GM04504 (cell line): ENCODE measurements around the gene LAMTOR2.
A peak's percentile ranks its signal among the peaks of the same experiment; 100 is the strongest.
"Not testable (repeated sequence)": the region's sequence is repeated elsewhere in the genome, so short reads cannot be mapped to it uniquely, and the experiment has no call there.

Source experiments
- DNase-seq: peaks from one replicate; pipeline ENCODE4 v3.0.0-alpha.2; 2012; ENCODE audit warnings: low read depth

The LAMTOR2 gene

DNA sequence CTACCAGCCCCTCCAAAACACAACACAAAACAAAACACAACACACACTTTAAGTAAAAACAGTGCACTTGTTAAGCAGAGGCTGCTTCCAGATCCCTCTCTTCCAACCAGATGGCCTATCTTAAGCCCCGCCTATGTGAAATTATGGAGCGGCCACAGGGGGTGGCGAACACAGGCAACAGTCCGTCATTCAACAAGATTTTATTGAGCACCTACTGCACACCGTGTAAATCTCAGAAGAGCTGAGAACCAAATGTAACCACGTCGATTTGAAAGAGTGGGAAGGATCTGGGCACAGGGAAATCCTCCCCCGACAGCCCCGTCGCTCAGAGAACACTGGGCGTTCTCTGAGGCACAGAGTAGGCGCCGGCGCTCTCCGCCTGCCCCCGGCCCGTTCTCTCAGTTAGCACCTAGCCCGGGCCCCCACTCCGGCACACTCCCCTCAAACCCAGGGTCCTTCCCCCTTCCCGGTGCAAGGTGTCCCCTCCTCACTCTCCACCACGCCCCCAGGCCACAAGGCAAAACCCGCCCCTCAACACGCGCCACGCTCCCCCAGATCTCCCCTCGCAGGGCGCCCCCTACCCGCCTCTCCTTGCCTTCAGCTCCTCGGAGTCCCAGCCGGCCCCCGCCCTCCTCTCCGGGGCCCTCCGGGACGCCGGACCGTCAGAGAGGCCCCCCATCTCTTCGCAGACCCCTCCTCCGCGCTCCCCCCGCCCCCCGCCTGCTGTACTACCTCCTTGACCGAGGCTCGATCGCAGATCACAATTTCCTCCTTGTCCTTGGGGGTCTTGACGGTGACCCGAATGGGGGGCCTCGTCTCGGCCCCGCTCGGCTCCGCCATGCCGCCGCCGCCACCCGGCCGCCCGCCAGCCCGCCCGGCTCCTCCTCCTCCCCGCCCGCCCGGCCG lies 1.5 kb upstream of the LAMTOR2 start:
- no peak for DNase-seq

DNA sequence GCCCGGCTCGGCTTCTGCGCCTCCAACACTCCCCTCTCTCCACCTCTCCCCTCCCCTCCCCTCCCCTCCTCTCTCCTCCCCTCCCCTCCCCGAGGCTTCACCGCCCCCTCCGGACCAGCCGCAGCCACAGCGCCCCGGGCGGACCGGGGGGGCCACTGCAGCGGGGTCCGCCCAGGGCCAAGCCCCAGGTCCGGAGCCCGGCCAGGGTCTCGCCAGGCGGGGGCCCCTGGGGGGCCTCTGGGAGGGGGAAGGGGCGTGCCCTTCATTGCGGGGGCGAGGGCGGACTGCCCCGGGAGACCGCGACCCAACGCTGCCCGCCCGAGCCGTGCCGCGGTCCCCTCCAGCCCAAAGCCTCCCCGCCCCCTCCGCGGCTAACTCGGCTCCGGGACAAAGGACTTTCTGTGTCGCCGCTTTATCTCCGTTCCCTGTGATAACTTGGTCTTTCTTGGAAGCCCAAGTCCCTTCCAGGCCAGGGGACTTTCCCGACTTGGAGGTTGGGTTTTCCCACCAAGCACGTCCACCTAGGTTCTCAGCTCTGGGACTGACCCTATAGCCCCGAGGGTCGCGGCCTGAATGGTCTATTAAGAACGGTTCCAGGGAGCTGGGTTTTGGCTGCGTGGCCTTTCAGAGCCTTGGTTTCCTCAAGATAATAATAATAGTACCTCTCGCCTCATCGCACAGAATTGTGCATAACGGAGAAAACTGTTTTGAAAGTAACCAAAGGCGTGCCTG lies 648 bp upstream of the LAMTOR2 start, which contains the start of gene UBQLN4:
UBQLN4 (minus strand) TSS at position 31 of the 732 bp plus-strand sequence. CDS start 97 bp downstream, outside the sequence.
- DNase-seq, result peak; percentile 72

DNA sequence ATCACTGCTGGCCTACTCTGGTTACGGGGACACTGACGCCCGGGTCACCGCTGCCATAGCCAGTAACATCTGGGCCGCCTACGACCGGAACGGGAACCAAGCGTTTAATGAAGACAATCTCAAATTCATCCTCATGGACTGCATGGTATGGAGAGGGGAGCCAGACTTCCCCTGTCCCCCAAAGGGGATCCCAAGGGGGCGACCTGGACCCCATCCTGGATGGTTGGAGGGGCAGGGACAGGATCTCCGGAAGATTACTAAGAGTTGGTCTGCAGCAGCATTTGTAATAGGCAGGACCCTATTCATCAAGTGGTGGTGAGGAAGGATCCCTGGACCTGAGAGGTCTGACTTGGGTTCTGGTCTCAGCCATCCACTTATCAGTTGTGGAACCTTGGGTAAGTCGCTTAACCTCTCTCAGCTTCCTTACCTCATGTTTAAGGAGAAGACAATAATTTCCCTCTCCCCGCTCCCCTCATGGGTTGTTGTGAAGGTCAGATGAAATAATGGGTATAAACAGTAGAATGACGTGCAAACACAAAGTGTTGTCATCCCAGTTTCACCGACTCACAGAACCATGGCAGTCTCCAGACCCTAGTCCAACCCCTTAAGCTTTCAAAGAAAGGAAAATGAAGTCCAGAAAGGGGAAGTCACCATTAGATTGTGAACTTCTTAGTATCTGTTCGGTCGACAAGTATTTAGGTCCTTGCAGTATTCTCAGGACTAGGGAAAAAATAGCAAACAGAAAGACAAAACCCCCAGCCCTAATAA lies 883 bp downstream of the LAMTOR2 start:
- DNase-seq, result no peak

DNA sequence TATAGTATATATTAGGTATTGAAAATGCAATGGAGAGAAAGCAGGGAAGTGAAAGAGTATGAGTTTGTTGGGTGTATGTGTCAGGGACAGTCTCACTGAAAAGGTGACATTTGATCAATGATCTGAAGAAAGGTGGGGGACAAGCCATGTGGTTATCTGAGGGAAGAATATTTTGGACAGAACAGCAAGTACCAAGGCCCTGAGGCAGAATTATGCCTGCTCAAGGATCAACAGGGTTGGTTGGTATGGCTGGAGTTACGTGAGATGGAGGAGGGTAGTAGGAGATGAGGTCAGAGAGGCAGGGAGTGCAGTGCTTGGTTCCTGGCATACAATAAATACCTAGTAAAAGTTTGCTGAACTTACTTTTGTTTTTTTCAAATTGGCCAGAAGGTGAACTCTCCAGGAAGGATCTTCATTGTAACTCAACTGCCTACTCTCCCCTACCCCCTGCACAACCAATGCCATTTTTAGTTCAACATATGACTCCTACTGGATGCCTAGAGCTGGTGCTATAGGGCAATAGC lies 1.8 kb downstream of the LAMTOR2 start:
- DNase-seq, result no peak

DNA sequence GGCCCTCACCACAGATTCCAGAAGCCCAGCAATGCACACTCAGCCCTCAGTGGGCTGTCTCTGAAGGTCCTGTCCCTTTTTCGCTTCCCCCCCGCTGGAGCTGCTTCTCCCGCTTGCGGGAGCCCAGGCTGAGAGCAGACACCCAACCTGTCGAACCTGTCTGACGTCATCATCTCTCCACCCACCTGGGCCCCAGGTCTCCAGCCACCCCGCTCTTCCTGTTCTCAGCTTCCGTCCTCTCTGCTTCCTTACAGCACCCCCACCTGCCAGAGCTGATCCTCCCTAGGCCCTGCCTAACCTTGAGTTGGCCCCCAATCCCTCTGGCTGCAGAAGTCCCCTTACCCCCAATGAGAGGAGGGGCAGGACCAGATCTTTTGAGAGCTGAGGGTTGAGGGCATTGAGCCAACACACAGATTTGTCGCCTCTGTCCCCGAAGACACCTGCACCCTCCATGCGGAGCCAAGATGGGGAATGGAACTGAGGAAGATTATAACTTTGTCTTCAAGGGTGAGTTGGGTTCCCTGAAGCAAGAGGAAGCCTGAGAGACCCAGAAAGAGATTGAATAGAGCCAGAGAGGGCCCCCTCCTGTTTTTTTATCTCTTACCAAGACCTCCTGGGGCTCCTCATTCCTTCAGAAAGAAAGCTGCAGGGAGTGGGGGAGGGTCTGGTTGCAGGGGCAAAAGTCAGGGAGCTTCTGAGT lies 6.5 kb downstream of the LAMTOR2 start, which contains the start of gene RAB25:
RAB25 (plus strand) TSS at position 224 of the 700 bp plus-strand sequence; CDS start at position 465, 241 bp downstream.
- DNase-seq, result no peak

DNA sequence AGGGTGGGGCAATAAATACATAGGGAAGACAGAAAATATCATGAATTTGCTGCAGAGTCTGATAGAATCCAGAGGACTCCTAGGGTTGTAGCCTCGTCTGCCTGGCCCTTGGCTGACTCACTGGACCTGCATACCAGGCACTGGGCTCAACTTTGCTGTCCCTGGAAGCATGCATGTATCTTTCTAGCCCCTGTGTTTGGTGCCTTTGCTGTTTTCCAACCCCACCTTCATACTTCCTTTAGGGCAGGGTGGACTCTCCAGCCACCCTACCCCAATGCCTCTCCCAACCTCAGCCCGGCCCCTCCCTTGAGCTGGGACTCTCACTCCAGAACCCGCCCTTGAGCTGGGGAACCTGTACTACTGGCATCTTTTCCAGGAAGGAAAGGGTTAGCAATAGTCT lies 7.6 kb downstream of the LAMTOR2 start:
- DNase-seq, result no peak

DNA sequence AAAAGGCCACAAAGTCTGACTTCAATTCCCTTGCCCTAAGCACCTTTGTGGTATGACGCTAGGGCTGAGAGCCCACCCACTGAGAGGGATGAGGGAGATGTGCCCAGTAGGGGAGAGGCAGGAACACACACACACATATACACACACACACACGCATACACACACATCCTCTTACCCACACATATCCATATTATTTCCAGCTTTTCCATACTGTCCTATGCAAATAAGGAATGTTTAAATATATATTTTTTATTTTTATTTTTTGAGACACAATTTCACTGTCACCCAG lies 9.4 kb downstream of the LAMTOR2 start:
- no peak for DNase-seq

DNA sequence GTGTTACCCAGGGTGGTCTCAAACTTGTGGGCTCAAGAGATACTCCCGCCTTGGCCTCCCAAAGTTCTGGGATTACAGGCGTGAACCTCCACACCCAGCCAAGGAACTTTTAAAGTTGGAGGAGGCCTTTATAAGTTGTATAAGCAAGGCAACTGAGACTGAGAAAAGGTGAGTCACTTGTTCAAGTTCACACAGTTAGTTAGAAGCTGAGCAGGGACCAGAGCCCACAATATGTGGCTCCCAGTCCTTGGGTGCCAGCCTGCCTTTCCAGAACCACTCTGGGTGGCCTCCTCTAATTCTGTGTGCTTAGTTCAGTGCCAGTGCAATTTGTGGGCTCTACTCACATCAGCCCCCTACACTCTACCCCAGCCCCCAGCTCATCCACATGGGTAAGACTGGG lies 10.0 kb downstream of the LAMTOR2 start:
- no peak for DNase-seq

DNA sequence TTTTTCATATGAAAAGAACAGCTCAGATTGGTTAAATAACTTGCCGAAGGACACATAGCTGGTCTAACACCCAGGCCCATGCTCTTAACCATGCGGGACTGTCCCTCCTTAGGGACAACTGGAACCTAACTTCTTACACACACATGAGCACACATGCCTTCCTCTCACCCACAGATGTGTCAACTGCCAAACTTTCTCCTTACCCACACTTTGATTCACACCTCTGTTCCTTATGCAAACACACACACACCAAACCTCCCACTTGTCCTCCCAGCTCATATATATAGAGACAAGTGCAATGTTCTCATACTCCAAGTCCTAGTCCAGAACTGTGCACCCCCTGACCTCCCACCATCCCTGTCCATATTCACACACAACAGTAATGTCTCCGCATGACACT lies 10.6 kb downstream of the LAMTOR2 start:
- no peak for DNase-seq

DNA sequence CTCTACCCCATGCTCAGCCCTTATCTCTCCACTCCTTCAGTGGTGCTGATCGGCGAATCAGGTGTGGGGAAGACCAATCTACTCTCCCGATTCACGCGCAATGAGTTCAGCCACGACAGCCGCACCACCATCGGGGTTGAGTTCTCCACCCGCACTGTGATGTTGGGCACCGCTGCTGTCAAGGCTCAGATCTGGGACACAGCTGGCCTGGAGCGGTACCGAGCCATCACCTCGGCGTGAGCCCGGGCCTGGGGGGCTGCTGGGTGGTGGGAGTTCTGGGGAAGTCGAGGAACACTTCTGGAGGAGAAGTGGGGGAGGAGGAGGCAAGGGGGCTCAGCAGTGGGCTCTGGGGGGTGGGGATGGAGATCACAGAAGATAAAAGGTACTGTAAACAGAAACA lies 11.3 kb downstream of the LAMTOR2 start:
- DNase-seq, result no peak

DNA sequence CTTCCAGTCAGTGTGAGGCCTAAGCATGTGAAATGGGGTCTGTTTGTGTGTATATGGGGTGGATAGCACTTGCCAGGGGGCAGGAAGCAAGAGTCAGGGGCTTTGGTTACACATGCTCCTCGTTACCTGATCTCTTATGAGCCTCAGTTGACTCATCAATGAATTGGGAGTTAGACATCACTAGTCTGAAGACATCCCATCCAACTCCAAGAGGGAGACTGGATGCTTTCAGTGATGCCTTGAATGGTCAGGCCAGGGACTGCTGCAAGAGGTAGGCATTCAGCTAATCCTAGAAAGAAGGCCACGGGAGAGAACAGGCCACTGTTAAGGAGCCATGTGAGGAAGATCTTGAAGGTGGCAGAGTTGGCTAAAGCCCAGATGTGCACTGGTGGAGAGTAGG lies 12.7 kb downstream of the LAMTOR2 start:
- DNase-seq, result no peak

DNA sequence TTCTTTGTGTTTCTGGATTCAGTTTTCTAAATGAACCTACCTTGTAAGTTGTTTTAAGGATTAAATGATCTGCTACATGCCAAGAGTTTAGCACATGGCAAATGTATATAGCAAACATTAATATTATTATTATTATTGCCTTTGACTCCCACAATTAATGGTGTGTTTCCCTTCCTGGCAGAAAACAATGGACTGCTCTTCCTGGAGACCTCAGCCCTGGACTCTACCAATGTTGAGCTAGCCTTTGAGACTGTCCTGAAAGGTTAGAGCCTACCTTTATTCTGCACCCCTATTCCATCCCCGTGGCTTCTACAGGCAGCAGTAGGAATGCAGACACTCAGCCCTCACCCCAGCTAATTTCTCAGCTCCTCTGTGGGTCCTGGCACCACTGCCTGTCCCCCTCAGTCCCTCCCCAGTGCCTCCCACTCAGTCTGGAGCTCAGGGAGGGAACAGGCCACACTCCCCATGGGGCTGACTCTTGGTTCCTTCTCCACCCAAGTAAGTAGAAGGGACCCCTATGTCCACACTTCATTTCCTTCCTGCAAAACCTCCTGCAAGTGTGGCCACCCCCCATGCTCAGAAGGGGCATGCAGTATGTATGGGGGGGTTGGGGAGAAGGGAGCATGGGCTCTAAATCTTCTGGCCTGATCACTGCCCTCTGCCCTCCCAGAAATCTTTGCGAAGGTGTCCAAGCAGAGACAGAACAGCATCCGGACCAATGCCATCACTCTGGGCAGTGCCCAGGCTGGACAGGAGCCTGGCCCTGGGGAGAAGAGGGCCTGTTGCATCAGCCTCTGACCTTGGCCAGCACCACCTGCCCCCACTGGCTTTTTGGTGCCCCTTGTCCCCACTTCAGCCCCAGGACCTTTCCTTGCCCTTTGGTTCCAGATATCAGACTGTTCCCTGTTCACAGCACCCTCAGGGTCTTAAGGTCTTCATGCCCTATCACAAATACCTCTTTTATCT lies 15.2 kb downstream of the LAMTOR2 start:
- no peak for DNase-seq

DNA sequence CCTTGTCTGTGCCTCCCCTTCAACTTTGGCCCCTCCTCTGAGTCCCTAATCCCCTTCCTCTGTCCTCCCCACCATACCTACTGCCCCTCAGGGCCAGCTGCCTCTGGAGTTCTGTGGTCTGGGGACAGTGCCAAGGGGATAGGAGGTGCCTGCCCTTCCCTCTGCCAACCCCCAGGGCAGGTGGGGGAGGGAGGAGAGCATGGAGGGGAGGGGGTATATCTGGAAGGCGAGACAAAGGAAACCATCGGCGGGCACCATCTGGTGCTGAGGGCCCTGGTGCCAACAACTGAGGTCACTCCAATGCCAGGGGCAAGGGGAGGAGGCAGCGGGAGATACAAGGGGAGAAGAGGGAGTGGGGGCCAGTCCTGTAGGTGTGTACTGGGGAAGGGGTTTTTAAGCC lies 16.0 kb downstream of the LAMTOR2 start:
- DNase-seq, result no peak

DNA sequence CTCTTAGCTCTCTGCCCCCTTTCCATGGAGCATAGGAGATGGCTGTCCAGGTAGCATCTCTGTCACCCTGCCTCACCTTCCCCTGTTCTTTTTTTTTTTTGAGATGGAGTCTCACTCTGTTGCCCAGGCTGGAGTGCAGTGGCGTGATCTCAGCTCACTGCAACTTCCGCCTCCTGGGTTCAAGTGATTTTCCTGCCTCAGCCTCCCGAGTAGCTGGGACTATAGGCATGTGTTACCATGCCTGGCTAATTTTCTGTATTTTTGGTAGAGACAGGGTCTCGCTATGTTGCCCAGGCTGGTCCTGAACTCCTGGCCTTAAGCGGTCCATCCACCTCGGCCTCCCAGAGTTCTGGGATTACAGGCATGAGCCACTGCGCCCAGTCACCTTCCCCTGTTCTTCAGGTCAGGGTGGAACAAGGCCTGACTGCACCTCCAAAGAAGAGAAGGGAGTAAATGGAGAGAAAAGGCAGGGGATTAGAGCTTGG lies 16.8 kb downstream of the LAMTOR2 start:
- DNase-seq, result not testable (repeated sequence)

DNA sequence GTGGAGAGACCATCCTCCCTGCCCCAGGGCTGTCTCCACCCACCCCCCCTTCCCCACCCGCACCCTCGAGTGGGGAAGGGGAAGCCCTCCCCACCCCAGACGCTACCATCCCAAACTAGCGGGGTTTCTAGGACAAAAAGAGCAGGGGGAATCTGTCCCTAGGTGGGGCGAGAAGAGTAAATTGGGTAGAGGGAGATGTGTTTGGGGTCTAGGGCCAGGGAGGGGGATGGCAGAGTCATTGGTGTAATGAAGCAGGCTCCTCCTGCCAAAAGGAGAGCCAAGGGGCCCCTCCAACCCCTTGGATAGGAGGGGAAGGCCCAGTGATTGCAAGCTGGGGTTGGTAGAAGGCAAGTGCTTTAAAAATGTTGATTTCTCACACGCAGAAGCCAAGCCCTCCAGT lies 17.7 kb downstream of the LAMTOR2 start:
- DNase-seq, result no peak

DNA sequence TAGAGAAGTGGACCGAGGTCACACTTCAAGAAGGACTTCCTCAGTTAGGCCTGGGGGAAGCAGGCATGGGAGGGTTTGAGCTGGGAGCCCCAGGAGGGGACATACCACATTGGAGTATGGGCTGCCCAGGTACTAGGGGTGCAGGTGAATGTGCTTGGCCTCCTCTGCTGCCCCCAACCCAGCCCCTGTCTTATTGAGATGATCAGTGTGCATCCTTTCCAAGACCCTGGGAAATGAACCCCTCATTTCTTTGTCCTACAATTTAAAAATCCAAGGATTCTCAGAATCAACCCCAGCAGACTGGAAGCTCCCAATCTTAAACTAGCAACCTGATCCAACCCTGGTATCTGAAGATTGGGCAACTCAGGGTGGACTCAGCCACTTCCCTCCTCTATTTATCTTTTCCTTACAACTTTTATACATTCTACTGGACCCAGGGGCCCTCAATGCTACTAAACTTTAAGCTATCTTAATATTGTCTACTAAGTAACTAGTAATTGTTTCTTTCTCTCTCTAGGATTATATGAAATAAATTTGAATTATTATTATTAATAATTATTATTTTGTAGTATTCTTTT lies 18.6 kb downstream of the LAMTOR2 start:
- DNase-seq, result no peak

DNA sequence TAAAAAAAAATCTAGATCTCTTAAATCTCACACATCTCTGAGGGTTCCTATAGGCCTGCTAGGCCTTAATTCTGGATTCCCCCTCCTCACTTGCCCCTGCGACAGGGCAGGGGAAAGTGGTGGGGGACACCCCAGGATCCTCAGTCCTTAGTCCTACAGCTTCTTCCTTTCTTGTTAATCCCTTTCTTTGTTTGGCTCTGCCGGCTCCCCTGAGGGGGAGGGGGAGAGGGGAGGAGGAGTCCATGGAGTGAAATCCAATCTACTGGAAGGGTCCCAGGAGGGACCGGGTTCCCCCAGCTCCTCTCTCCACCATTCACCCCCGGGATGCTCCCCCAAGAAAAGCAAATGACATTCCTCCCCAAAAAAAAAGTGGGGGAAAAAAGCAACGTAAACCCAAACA lies 19.2 kb downstream of the LAMTOR2 start:
- no peak for DNase-seq

DNA sequence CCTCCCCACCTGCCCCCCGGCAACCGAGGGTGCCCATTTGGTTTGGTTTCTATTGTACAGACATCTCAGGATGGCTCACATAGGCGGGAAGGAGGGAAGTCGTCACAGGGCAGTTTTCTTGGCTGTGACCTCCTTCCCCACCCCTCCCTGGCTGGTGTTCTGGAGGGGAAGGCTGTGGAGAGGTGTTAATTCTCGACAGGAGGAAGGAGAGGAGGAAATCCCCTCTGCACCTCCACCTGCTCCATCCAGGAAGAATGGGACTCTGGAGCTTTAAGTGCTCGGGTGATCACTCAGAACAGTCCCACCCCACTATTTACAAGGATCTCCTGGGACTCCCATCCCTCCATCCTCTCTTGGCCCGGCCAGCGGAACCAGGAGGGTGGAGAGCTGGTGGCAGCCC lies 20.1 kb downstream of the LAMTOR2 start:
- no peak for DNase-seq

DNA sequence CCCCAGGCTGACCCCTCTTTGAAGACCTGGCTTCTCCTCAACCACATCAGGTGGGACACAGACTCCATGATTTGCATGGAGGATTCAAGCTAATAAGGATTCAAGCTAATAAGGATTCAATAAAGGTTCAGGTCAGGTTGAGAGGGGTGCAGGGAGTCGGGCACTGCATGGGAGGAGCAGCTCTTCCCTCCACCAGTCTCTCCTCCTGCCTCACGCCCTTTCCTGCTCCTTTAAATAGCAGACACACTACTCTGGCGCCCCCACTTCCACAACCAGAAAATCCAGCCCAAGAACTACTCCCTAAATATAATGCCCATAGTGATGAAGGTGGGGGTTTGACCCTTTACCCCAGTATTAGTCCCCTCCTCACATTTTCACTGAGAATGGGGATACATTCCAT lies 20.6 kb downstream of the LAMTOR2 start:
- DNase-seq, result no peak

DNA sequence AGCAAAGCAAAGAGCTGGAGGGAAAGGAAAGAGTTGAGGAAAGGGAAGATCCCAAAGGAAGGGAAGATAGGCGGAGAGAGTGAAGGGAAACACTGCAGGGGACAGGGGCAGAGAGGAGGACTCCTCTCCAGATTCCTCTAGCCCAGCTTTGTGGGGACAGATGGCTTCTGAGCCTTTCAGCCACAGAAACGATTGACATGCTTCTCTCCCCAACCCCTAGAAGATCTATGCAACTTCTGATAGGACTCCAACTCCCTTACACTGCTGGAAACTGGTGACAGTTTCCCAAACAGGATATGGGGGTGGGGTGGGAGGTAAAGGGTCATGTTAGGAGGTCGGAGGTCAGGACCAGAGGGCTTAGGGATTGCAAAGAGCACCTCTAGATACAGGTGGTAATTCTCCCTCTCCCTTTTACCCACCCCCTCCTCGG lies 21.2 kb downstream of the LAMTOR2 start:
- no peak for DNase-seq
